ENCODE measurements around the gene TRIM7.

The TRIM7 gene

GRCh38 chr5:181237729-181238385, 32.9 kb upstream of the TRIM7 start:
- H3K9me3 ChIP-seq (ENCODE audit: insufficient read depth, low read depth, low read length), result no peaks in the 10 kb centered on the region
- H3K4me1 ChIP-seq (ENCODE audit: insufficient read depth, low read length, poor library complexity, severe bottlenecking), result peaks cover 12% of the 10 kb centered on the region
- H3K27me3 ChIP-seq (ENCODE audit: insufficient read depth, low read length, poor library complexity, severe bottlenecking), result no peaks in the 10 kb centered on the region
- H3K9me2 ChIP-seq (replicated peaks; ENCODE audit: low read depth, low read length), result no peaks in the 10 kb centered on the region
- H2AFZ ChIP-seq (ENCODE audit: low read length), result no peak overlapping the region
- H3F3A ChIP-seq (ENCODE audit: low read depth), result peaks cover 3% of the 10 kb centered on the region; the same call in 1 of the 2 replicates
- H3K9ac ChIP-seq (ENCODE audit: low read depth, low read length, poor library complexity, severe bottlenecking), result no peak overlapping the region
- peaks cover 46% of the 10 kb centered on the region; the same call in 1 of the 2 replicates for H3K36me3 ChIP-seq (ENCODE audit: insufficient read depth, low read length)
- peaks cover 62% of the 10 kb centered on the region for H4K20me1 ChIP-seq (ENCODE audit: insufficient read depth, low read length, poor library complexity, severe bottlenecking)
- peak overlapping the region; percentile 48 for H3K4me2 ChIP-seq (ENCODE audit: low read depth, low read length, poor library complexity, severe bottlenecking)
- no peak for TF ChIP-seq CTCF (conservative IDR thresholded peaks at IDR 0.05; ENCODE audit: low read length)
- no peak for TF ChIP-seq EZH2phosphoT487 (IDR thresholded peaks at IDR 0.05; ENCODE audit: borderline replicate concordance)
- peak overlapping the region; percentile 9 for H3K4me3 ChIP-seq (ENCODE audit: low read length, poor library complexity, severe bottlenecking)
- peaks cover 61% of the 10 kb centered on the region for H3K79me2 ChIP-seq (ENCODE audit: insufficient read depth, low read length)

GRCh38 chr5:181236954-181237641, 32.1 kb upstream of the TRIM7 start:
- Histone ChIP-seq H3K27me3 (ENCODE audit: insufficient read depth, low read length, poor library complexity, severe bottlenecking) (no peaks in the 10 kb centered on the region), H2AFZ (ENCODE audit: low read length) (no peak overlapping the region), H3K9me2 (replicated peaks; ENCODE audit: low read depth, low read length) (no peaks in the 10 kb centered on the region), H4K20me1 (ENCODE audit: insufficient read depth, low read length, poor library complexity, severe bottlenecking) (peaks cover 55% of the 10 kb centered on the region), H3K36me3 (ENCODE audit: insufficient read depth, low read length) (peaks cover 46% of the 10 kb centered on the region; the same call in 1 of the 2 replicates), H3K9me3 (ENCODE audit: insufficient read depth, low read depth, low read length) (no peaks in the 10 kb centered on the region), H3K4me3 (ENCODE audit: low read length, poor library complexity, severe bottlenecking) (no peak overlapping the region), H3K4me1 (ENCODE audit: insufficient read depth, low read length, poor library complexity, severe bottlenecking) (peaks cover 12% of the 10 kb centered on the region), H3K79me2 (ENCODE audit: insufficient read depth, low read length) (peaks cover 53% of the 10 kb centered on the region), H3F3A (ENCODE audit: low read depth) (peaks cover 3% of the 10 kb centered on the region; the same call in 1 of the 2 replicates), H3K9ac (ENCODE audit: low read depth, low read length, poor library complexity, severe bottlenecking) (no peak overlapping the region), H3K4me2 (ENCODE audit: low read depth, low read length, poor library complexity, severe bottlenecking) (peak overlapping the region; percentile 48)
- TF ChIP-seq CTCF (conservative IDR thresholded peaks at IDR 0.05; ENCODE audit: low read length) (no peak), EZH2phosphoT487 (IDR thresholded peaks at IDR 0.05; ENCODE audit: borderline replicate concordance) (no peak)

GRCh38 chr5:181236471-181236870, 31.5 kb upstream of the TRIM7 start:
- no peaks in the 10 kb centered on the region for H3F3A ChIP-seq (ENCODE audit: low read depth)
- peaks cover 40% of the 10 kb centered on the region; the same call in 1 of the 2 replicates for H3K36me3 ChIP-seq (ENCODE audit: insufficient read depth, low read length)
- peaks cover 47% of the 10 kb centered on the region for H3K79me2 ChIP-seq (ENCODE audit: insufficient read depth, low read length)
- H4K20me1 ChIP-seq (ENCODE audit: insufficient read depth, low read length, poor library complexity, severe bottlenecking), result peaks cover 49% of the 10 kb centered on the region
- no peaks in the 10 kb centered on the region for H3K9me2 ChIP-seq (replicated peaks; ENCODE audit: low read depth, low read length)
- no peak for TF ChIP-seq EZH2phosphoT487 (IDR thresholded peaks at IDR 0.05; ENCODE audit: borderline replicate concordance)
- TF ChIP-seq CTCF (conservative IDR thresholded peaks at IDR 0.05; ENCODE audit: low read length), result no peak
- H2AFZ ChIP-seq (ENCODE audit: low read length), result no peak overlapping the region
- peaks cover 12% of the 10 kb centered on the region for H3K4me1 ChIP-seq (ENCODE audit: insufficient read depth, low read length, poor library complexity, severe bottlenecking)
- H3K27me3 ChIP-seq (ENCODE audit: insufficient read depth, low read length, poor library complexity, severe bottlenecking), result no peaks in the 10 kb centered on the region
- no peaks in the 10 kb centered on the region for H3K9me3 ChIP-seq (ENCODE audit: insufficient read depth, low read depth, low read length)
- no peak overlapping the region for H3K4me2 ChIP-seq (ENCODE audit: low read depth, low read length, poor library complexity, severe bottlenecking)
- no peak overlapping the region for H3K4me3 ChIP-seq (ENCODE audit: low read length, poor library complexity, severe bottlenecking)
- H3K9ac ChIP-seq (ENCODE audit: low read depth, low read length, poor library complexity, severe bottlenecking), result no peak overlapping the region
